HEK293 (cell line): ENCODE results near the gene TGFBRAP1.

Experiments
- CTCF ChIA-PET: fragments of 350-600 bp; formaldehyde crosslinking; extraction: SDS; loops from one replicate; lab custom pipeline; 2021; ENCODE audit warnings: antibody characterized with exemption; lab: Yijun Ruan, JAX
- POLR2A ChIA-PET: fragments of 300-600 bp; formaldehyde crosslinking; extraction: SDS; loops from one replicate; lab custom pipeline; 2020; ENCODE audit warnings: antibody characterized with exemption, inconsistent platforms; lab: Yijun Ruan, JAX
- H3K27ac ChIP-seq: fragments of 200-500 bp; sonication (Bioruptor generic); 2 replicates; pipeline ENCODE4 v1.5.1; 2014; ENCODE audit warnings: low read depth, low read length, control low read depth, inconsistent platforms; ENCODE audit errors: extremely low read depth
- H3K36me3 ChIP-seq, 2 experiments: fragments of 200-500 bp in 1 of 2; sonication (Bioruptor generic) in 1 of 2; 1 replicate in 1 of 2; 2 replicates in 1 of 2; pipeline ENCODE4 v1.5.1; 2014 to 2017; ENCODE audit warnings: inconsistent platforms in 2 of 2, low read length in 2 of 2; ENCODE audit not compliant: control insufficient read depth in 2 of 2, insufficient read depth in 1 of 2
- H3K4me1 ChIP-seq: fragments of 200-500 bp; sonication (Bioruptor generic); 2 replicates; pipeline ENCODE4 v1.5.1; 2014; ENCODE audit warnings: mild to moderate bottlenecking, low read length, inconsistent platforms; ENCODE audit not compliant: control insufficient read depth, insufficient read depth
- H3K4me3 ChIP-seq: 2 replicates; pipeline ENCODE4 v1.5.1; 2011; ENCODE audit warnings: low read depth, mild to moderate bottlenecking, control low read depth, low read length, moderate library complexity
- H3K9me3 ChIP-seq: fragments of 200-500 bp; sonication (Bioruptor generic); 2 replicates; pipeline ENCODE4 v1.5.1; 2014; ENCODE audit warnings: low read depth, low read length, inconsistent platforms; ENCODE audit not compliant: control insufficient read depth, insufficient read depth
- ELK4 ChIP-seq: IDR thresholded peaks from 2 replicates; pipeline ENCODE4 v1.6.1; 2011; ENCODE audit warnings: mild to moderate bottlenecking, low read depth, low read length, borderline replicate concordance
- HOXA7 ChIP-seq: sonication (generic); formaldehyde crosslinking; IDR thresholded peaks from 2 replicates; pipeline ENCODE4 v1.8.1; 2022; ENCODE audit warnings: missing genetic modification reagents, borderline replicate concordance
- KLF7 ChIP-seq: fragments of 450-650 bp; formaldehyde crosslinking; IDR thresholded peaks from 2 replicates; pipeline ENCODE4 v1.5.1; 2016; ENCODE audit warnings: missing biosample characterization, missing genetic modification characterization, borderline replicate concordance
- ZEB2 ChIP-seq: fragments of 450-650 bp; formaldehyde crosslinking; IDR thresholded peaks from 2 replicates; pipeline ENCODE4 v1.5.1; 2016; ENCODE audit warnings: missing biosample characterization, missing genetic modification characterization
- ZNF24 ChIP-seq: fragments of 450-650 bp; formaldehyde crosslinking; IDR thresholded peaks from 2 replicates; pipeline ENCODE4 v1.5.1; 2016; ENCODE audit warnings: missing biosample characterization, missing genetic modification characterization
- ZNF350 ChIP-seq: fragments of 450-650 bp; formaldehyde crosslinking; IDR thresholded peaks from 2 replicates; pipeline ENCODE4 v1.5.0; 2017; ENCODE audit warnings: missing biosample characterization, mild to moderate bottlenecking, missing genetic modification characterization
- ZNF37A ChIP-seq: fragments of 450-650 bp; IDR thresholded peaks from 2 replicates; pipeline ENCODE4 v1.5.1; 2018; ENCODE audit warnings: missing biosample characterization, missing genetic modification characterization
- ZNF391 ChIP-seq: fragments of 450-650 bp; formaldehyde crosslinking; IDR thresholded peaks from 2 replicates; pipeline ENCODE4 v1.5.1; 2016; ENCODE audit warnings: low read depth, missing biosample characterization, missing genetic modification characterization, borderline replicate concordance
- ZNF48 ChIP-seq: fragments of 450-650 bp; formaldehyde crosslinking; IDR thresholded peaks from 2 replicates; pipeline ENCODE4 v1.5.1; 2016; ENCODE audit warnings: missing biosample characterization, missing genetic modification characterization
- ZNF501 ChIP-seq: fragments of 450-650 bp; formaldehyde crosslinking; IDR thresholded peaks from 2 replicates; pipeline ENCODE4 v1.5.1; 2016; ENCODE audit warnings: missing biosample characterization, missing genetic modification characterization
- ZNF549 ChIP-seq: fragments of 450-650 bp; IDR thresholded peaks from 2 replicates; pipeline ENCODE4 v1.5.1; 2018; ENCODE audit warnings: missing biosample characterization, missing genetic modification characterization, mild to moderate bottlenecking, inconsistent platforms, moderate library complexity
- ZNF623 ChIP-seq: fragments of 450-650 bp; formaldehyde crosslinking; IDR thresholded peaks from 2 replicates; pipeline ENCODE4 v1.5.1; 2016; ENCODE audit warnings: missing biosample characterization, missing genetic modification characterization
- ZNF645 ChIP-seq: fragments of 450-650 bp; formaldehyde crosslinking; IDR thresholded peaks from 2 replicates; pipeline ENCODE4; 2016; ENCODE audit warnings: missing biosample characterization, missing genetic modification characterization
- ZNF664 ChIP-seq: fragments of 450-650 bp; formaldehyde crosslinking; IDR thresholded peaks from 2 replicates; pipeline ENCODE4 v1.5.1; 2016; ENCODE audit warnings: missing biosample characterization, missing genetic modification characterization
- ZNF747 ChIP-seq: fragments of 450-650 bp; formaldehyde crosslinking; IDR thresholded peaks from 2 replicates; pipeline ENCODE4 v1.5.1; 2016; ENCODE audit warnings: missing biosample characterization, missing genetic modification characterization
- ZNF791 ChIP-seq: fragments of 450-650 bp; formaldehyde crosslinking; IDR thresholded peaks from 2 replicates; pipeline ENCODE4 v1.5.1; 2016; ENCODE audit warnings: missing biosample characterization, missing genetic modification characterization
- ZNF843 ChIP-seq: fragments of 450-650 bp; formaldehyde crosslinking; IDR thresholded peaks from 2 replicates; pipeline ENCODE4 v1.5.1; 2016; ENCODE audit warnings: missing biosample characterization, missing genetic modification characterization
- ZSCAN4 ChIP-seq: fragments of 450-650 bp; formaldehyde crosslinking; IDR thresholded peaks from 2 replicates; pipeline ENCODE4 v1.5.1; 2017; ENCODE audit warnings: missing biosample characterization, missing genetic modification characterization
- TF ChIP-seq, protein P1 (sequence below): fragments of 450-650 bp; formaldehyde crosslinking; IDR thresholded peaks from 2 replicates; pipeline ENCODE4 v1.5.1; 2016; ENCODE audit warnings: missing biosample characterization, missing genetic modification characterization
- TF ChIP-seq, protein P2 (sequence below): fragments of 450-650 bp; formaldehyde crosslinking; conservative IDR thresholded peaks from 2 replicates; pipeline ENCODE4 v1.5.1; 2016; ENCODE audit warnings: low read depth, missing biosample characterization, missing genetic modification characterization
- TF ChIP-seq, protein P3 (sequence below): fragments of 450-650 bp; formaldehyde crosslinking; optimal IDR thresholded peaks from 2 replicates; pipeline ENCODE3; 2016; ENCODE audit warnings: missing biosample characterization, mild to moderate bottlenecking, missing genetic modification characterization
- TF ChIP-seq, protein P4 (sequence below): fragments of 450-650 bp; formaldehyde crosslinking; IDR thresholded peaks from 2 replicates; pipeline ENCODE4 v1.5.1; 2017; ENCODE audit warnings: missing biosample characterization, missing genetic modification characterization
- TF ChIP-seq, protein P5 (sequence below): fragments of 450-650 bp; formaldehyde crosslinking; IDR thresholded peaks from 2 replicates; pipeline ENCODE4 v1.5.1; 2016; ENCODE audit warnings: missing biosample characterization, missing genetic modification characterization

Gene TGFBRAP1

DNA sequence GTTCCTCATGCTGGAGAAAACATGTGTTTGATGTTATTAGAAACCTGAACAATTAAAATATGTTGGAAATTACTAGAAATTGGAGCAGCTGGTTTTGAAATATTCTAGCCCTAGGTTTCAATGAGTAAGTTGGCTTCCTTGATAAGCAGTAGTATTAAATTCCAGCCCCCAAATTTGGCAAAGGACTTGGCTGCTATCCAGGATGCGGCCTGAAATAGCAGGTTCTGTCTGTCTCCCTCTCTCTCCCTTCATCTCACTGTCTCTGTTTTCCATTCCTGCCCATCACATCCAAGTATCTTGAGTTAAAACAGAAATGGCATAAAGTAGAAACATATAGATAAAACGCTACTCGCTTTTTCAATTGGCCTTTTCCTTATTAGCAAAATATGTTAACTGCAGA, 108.9 kb downstream of the TGFBRAP1 start (continued):
- no peak for TF ChIP-seq ZNF501 (tag by site-specific recombination)
- no peak for TF ChIP-seq ZNF37A (tag by site-specific recombination)
- no peak for TF ChIP-seq ZNF48 (tag by site-specific recombination)
- TF ChIP-seq ZSCAN4 (tag by site-specific recombination): no peak
- no peak for TF ChIP-seq ZNF24
- TF ChIP-seq, protein P1, sequence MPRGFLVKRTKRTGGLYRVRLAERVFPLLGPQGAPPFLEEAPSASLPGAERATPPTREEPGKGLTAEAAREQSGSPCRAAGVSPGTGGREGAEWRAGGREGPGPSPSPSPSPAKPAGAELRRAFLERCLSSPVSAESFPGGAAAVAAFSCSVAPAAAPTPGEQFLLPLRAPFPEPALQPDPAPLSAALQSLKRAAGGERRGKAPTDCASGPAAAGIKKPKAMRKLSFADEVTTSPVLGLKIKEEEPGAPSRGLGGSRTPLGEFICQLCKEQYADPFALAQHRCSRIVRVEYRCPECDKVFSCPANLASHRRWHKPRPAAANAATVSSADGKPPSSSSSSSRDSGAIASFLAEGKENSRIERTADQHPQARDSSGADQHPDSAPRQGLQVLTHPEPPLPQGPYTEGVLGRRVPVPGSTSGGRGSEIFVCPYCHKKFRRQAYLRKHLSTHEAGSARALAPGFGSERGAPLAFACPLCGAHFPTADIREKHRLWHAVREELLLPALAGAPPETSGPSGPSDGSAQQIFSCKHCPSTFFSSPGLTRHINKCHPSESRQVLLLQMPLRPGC: no peak
- no peak for TF ChIP-seq ZNF623 (tag by site-specific recombination)
- no peak for TF ChIP-seq ZNF664 (tag by site-specific recombination)
- TF ChIP-seq ELK4: no peak

DNA sequence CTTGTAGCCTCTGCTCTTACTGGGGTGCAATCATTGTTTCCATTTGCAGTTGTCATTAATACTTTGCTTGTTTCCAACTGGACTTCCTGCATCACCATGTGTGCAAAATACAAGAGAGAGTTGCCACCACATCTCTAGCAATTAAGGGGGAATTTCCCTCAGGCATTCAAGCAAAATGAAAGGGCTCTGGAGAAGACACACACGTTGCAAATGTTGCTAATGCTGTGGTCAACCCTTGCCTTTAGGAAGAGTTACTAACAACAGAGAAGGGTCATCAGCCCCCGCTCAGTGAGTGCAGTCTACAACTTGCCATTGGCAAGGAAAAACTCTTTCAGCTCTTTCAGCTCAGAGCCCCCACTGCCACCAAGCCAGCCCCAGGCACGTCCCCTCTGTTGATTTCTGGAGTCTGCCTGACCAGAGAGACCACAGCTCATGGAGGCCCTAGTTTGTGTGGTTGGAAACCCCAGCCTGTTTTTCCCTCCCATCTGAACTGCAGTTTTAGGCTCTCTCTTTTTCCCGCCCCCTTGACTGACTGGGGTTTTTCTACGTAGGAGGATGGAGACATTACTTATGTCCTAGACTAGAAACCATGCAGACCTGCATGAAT, 113.8 kb downstream of the TGFBRAP1 start:
- no peak overlapping the region for H3K27ac ChIP-seq
- TF ChIP-seq ZEB2: no peak
- no peak for TF ChIP-seq ZNF645 (tag by site-specific recombination)
- TF ChIP-seq, protein P2, sequence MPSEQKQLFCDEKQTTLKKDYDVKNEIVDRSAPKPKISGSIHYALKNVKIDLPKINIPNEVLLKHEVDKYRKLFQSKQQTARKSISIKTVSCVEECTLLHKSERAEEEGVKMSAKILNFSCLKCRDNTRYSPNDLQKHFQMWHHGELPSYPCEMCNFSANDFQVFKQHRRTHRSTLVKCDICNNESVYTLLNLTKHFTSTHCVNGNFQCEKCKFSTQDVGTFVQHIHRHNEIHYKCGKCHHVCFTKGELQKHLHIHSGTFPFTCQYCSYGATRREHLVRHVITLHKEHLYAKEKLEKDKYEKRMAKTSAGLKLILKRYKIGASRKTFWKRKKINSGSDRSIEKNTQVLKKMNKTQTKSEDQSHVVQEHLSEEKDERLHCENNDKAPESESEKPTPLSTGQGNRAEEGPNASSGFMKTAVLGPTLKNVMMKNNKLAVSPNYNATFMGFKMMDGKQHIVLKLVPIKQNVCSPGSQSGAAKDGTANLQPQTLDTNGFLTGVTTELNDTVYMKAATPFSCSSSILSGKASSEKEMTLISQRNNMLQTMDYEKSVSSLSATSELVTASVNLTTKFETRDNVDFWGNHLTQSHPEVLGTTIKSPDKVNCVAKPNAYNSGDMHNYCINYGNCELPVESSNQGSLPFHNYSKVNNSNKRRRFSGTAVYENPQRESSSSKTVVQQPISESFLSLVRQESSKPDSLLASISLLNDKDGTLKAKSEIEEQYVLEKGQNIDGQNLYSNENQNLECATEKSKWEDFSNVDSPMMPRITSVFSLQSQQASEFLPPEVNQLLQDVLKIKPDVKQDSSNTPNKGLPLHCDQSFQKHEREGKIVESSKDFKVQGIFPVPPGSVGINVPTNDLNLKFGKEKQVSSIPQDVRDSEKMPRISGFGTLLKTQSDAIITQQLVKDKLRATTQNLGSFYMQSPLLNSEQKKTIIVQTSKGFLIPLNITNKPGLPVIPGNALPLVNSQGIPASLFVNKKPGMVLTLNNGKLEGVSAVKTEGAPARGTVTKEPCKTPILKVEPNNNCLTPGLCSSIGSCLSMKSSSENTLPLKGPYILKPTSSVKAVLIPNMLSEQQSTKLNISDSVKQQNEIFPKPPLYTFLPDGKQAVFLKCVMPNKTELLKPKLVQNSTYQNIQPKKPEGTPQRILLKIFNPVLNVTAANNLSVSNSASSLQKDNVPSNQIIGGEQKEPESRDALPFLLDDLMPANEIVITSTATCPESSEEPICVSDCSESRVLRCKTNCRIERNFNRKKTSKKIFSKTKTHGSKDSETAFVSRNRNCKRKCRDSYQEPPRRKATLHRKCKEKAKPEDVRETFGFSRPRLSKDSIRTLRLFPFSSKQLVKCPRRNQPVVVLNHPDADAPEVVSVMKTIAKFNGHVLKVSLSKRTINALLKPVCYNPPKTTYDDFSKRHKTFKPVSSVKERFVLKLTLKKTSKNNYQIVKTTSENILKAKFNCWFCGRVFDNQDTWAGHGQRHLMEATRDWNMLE (tag by site-specific recombination): no peak
- TF ChIP-seq ZNF549 (tag by site-specific recombination): no peak
- TF ChIP-seq ZNF350 (tag by site-specific recombination): no peak
- TF ChIP-seq HOXA7: no peak
- TF ChIP-seq ZNF791 (tag by site-specific recombination): no peak
- TF ChIP-seq, protein P3, sequence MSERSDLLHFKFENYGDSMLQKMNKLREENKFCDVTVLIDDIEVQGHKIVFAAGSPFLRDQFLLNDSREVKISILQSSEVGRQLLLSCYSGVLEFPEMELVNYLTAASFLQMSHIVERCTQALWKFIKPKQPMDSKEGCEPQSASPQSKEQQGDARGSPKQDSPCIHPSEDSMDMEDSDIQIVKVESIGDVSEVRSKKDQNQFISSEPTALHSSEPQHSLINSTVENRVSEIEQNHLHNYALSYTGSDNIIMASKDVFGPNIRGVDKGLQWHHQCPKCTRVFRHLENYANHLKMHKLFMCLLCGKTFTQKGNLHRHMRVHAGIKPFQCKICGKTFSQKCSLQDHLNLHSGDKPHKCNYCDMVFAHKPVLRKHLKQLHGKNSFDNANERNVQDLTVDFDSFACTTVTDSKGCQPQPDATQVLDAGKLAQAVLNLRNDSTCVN (tag by site-specific recombination): no peak
- TF ChIP-seq ZNF747 (tag by site-specific recombination): no peak
- TF ChIP-seq ZNF501 (tag by site-specific recombination): no peak
- TF ChIP-seq, protein P4, sequence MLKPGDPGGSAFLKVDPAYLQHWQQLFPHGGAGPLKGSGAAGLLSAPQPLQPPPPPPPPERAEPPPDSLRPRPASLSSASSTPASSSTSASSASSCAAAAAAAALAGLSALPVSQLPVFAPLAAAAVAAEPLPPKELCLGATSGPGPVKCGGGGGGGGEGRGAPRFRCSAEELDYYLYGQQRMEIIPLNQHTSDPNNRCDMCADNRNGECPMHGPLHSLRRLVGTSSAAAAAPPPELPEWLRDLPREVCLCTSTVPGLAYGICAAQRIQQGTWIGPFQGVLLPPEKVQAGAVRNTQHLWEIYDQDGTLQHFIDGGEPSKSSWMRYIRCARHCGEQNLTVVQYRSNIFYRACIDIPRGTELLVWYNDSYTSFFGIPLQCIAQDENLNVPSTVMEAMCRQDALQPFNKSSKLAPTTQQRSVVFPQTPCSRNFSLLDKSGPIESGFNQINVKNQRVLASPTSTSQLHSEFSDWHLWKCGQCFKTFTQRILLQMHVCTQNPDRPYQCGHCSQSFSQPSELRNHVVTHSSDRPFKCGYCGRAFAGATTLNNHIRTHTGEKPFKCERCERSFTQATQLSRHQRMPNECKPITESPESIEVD (tag by site-specific recombination): no peak
- TF ChIP-seq, protein P5, sequence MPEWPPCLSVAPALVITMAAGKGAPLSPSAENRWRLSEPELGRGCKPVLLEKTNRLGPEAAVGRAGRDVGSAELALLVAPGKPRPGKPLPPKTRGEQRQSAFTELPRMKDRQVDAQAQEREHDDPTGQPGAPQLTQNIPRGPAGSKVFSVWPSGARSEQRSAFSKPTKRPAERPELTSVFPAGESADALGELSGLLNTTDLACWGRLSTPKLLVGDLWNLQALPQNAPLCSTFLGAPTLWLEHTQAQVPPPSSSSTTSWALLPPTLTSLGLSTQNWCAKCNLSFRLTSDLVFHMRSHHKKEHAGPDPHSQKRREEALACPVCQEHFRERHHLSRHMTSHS (tag by site-specific recombination): no peak
- no peak for TF ChIP-seq ZNF843 (tag by site-specific recombination)
- no peak for TF ChIP-seq KLF7
- TF ChIP-seq ZNF391 (tag by site-specific recombination): no peak
- CTCF ChIA-PET: no interaction called here
- no peaks in the 10 kb centered on the region for H3K36me3 ChIP-seq
- H3K4me3 ChIP-seq: no peak overlapping the region
- POLR2A ChIA-PET: no interaction called here
- H3K4me1 ChIP-seq: no peaks in the 10 kb centered on the region
- H3K9me3 ChIP-seq: no peaks in the 10 kb centered on the region
